Globus pallidus (tissue), 1 donor: ENCODE data around the gene APMAP.

Experiments
- DNase-seq: peaks from one replicate; pipeline ENCODE4 v3.0.0-alpha.2; 2015; ENCODE audit warnings: low spot score

The APMAP gene, protein sequence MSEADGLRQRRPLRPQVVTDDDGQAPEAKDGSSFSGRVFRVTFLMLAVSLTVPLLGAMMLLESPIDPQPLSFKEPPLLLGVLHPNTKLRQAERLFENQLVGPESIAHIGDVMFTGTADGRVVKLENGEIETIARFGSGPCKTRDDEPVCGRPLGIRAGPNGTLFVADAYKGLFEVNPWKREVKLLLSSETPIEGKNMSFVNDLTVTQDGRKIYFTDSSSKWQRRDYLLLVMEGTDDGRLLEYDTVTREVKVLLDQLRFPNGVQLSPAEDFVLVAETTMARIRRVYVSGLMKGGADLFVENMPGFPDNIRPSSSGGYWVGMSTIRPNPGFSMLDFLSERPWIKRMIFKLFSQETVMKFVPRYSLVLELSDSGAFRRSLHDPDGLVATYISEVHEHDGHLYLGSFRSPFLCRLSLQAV

DNA sequence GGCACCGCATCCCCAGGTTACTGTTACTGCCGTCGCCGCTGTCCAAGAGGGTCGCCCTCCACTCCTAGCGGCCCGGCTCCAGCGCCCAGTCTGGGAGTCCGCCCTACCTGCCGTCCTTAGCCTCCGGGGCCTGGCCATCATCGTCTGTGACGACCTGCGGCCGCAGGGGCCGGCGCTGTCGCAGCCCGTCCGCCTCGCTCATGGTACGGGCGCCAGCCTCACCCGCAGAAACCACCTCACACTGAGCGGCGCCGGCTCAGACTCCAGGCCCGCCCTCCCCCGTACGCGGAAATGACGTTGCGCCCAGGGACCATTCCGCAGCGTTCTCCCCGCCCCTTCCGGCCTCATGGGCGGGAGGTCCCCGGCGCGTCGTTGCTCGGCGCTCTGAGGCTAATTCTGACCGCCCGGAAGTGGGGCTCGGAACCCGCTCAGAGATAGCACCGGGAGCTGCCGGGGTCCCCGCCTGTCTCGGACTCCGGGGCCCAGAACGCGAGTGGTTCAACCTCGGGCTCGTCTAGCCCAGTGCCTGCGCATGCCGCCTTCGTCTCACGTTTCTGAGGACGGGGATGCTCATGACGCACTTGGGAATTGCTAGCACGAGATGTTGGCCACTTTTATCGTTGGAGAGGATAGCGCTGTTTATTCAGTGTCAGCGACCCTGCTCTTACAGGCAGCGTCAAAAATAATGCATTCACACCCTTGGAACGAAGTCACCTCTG is at the start of gene APMAP:
TSS of gene APMAP (minus strand) at position 265 of the 719 bp plus-strand sequence. CDS start at position 202, 63 bp downstream.
- DNase-seq: peak; percentile 95

DNA sequence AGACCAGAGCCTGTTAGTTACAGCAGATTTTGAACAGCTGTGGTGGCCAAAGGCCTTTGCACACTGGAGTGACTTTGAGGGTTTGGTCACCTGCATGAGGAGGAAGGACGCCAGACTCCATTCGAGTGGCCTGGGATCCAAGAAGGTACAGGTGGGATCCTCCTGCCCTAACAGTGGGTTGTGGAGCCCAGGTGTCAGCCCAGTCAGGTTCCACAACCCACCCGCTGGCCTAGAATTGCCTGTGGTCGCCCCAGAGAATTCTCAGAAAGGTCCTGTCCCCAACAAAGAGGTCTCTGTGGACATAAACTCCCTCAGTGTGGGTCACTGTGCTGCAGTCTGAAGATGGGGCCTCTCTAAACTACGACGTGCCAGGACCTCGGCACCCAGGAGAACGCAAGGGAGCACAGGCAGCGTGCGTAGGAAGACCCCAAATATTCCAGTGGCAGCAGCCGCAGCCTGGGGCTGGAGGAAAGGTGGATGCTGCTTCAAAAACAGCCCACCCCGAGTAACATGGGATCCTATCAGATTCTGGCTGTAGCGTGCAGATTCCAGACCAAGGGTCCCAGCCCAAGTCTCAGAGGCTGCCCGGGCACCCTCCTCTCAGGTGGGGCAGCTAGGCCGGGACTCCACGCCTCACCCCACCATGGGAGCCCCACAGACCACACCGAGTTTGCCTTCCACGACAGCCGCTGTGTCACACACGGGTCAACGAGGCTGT is 49.4 kb upstream of the APMAP start:
- no peak for DNase-seq

DNA sequence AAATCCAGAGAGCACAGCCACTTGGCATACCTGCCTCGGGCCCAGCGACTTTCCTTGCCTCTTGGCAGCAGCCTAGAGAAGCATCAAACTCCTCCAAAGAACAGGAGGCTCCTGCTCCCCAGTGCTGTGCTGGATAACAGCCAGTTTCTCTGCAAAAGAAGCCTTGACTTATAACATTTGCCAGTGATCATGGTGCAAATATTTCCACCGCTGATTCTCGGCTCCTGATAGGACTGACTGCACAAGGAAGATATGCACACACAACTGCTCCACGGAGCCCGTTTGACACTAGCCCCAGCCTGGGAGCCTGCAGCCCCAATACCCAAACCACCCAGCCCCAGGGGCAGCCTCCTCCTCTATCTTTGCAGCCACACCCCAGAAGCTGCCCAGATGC is 47.9 kb upstream of the APMAP start:
- DNase-seq: no peak

DNA sequence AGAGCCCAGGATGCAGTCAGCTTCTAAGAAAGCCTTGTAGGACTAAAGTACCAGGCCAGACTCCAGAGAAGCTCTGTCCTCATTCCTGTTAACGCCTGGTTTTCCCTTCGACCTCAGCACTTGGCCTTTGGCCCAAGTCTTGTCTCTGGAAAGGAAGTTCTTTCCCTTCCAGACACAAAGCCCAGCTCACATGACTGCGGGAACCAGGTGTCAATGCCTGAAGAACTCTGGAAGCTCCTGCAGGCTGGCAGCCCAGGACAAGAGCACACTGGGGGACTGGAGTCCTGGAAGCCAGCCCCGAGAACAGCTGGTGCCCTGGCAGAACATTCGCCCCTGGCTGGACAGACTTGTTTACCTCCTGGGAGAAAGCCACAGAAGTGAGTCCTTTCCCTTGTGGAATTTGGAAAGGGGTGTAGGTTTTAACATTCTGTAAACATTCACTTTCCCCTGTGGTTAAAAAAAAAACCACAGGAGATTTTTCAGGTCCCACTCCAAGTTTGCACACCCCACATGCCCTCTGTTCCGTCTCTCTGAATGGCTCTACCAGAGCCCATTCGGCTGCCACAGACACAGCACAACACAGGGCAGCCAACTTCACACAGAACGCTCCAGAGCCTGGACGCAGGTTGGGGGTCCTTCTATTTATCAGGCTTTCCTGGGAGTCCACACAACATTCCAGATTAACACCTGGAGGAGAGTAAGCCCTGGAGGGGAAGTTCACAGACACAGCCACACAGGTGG is 47.3 kb upstream of the APMAP start:
- DNase-seq: peak; percentile 88

DNA sequence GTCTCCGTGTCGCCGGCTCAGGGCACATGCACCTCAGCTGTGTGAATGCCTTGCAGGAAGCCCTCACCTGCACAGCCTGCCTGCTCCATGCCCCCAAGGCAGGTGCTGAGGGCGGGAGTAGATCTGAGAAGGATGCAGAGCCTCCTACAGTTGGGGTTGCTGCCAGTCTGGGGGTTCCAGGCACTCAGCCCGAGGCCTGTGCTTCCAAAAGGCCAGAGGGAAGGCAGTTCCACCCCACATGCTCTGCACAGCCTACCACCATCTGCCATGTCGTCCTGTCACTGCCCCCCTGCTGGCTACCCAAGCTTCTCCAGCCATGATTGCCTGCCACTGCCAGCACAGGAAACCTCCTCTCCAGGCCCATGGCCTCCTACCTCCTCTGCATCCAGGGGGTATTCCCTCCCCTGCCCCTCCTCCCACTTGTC is 46.1 kb upstream of the APMAP start:
- no peak for DNase-seq

DNA sequence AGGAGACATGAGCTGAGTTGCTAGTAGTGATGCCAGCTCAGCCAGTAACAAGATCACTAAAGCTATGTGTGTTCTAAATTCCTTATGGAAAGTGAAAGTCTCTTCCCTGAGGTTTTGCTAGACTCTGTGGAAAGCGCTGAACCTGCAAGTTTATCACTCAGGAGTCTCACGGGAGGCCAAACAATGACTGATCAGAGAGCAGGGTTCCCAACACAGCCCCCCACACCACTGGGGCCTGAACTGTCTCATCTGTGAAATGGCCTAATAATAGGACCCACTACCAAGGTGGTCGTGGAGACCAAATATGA is 45.5 kb upstream of the APMAP start:
- no peak for DNase-seq

DNA sequence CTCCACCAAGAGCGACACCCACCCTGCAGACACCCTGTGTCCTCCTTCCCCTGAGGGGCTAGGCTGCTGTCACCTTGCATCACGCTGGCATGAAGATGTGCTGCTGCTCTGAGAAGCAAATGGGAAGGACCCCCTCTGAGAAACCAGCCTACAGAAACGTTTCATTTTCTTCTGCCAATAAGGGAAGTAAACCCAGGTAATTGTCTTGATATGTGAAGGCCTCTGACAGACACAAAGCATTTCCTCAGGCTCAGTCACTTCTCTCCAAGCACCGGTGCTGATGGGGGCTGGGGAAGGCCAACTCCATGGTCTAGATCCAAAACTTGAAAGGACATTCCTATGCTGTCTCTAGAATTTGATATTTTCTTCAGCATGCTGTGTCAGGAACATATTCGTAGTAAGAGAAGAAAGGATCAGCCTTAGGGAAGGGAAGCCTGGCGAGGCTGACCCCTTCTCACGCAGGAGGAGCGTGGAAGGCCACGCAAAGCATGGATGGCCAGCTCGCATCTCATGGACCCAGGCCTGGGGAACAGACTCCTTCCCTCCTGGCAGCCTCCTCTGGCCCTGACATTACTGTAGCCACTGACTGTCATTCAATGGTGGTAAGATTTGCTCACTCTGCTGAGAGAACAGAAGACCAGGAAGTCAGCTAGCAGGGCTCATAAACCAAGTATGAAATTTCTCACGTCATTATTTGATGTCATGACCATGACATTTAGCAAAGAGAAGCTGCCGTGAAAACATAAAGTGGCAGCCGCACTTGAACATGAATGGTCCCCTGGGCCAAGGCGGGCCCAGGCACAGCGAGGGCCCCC is 44.9 kb upstream of the APMAP start:
- DNase-seq: no peak

DNA sequence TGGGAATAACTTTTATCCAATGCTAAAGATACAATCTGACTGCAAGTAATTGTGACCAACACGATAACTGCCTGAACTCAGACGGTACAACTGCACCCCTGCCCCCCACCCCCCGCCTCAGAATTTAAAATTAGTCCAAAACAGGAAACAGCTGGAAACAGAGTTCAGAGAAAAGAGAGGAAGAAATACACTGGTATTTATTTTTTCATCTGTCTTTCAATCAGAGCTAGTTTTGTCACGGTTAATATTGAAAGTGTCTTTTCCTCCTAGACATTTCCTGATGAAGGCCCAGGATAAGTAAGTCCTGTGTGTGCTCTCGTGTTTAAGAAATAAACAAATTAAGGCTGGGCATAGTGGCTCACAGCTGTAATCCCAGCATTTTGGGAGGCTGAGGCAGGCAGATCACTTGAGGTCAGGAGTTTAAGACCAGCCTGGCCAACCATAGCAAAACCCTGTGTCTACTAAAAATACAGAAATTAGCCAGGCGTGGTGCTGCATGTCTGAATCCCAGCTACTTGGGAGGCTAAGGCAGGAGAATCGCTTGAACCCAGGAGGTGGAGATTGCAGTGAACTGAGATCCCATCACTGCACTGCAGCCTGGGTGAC is 43.9 kb upstream of the APMAP start:
- no peak for DNase-seq

DNA sequence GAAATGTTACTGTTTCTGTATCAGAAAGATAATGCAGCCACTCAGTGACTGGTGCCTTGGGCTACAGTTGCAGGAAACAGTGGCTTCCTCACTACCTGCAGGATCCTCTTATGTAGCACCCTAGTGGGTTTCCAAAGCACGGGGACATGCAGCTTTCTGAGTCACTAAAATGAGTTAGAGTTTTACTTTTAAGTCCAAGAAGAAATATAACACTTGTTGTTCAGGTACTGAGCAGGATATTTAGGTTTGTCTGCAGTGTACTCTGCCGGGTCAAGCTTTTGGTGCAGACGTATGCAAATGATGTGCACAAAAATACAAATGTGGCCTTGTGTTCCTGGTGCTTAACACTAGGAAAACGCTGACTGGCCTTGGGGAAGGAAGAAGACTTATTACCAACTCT is 43.4 kb upstream of the APMAP start:
- peak; percentile 59 for DNase-seq

DNA sequence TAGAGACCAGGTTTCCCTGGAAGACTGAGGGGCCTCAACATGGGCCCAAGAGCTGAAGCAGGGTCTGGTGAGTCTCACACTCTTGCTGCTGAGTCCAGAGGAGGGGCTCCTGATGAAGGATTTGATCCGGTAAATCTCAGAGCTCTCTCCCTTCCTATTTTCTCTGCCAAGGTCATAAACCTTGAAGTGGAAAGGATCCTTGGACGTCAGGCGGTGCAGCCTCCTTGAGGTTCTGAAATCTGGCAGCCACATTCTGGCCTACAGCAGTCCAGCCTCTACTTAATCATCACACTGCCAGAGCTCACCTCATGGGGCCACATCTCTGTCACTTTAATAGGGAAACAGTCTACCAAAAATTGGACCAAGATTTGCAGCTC is 41.4 kb upstream of the APMAP start:
- DNase-seq: no peak

DNA sequence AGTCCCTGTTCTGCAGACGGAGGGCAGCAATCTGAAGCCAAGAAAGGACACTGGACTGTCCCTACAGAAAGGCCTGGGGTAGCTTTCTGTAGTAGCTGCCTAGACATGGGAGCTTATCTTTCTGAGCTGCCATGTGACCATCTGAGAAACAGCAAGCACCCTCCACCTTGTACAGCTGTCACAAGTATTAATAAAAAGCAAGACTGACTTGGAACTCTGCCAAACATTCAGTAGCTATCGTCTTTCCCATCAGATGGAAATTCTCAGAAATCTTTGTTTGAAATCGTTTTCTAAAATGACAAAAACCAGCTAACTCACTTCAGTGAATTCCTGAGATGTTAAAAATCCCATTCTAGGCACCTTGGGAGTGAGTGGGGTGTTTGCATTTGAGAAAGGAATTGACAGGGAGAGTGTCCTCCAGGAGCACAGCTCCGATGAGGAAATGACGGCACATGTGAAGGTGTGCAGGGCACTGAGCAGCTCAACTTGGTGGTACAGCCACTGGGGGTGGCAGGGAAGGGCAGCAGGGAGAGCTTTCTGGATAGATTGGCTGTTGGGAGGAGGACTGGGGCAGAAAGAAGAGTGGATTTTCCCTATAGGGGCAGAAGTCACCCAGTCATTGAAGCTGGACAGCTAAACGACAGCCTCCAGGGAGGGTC is 40.8 kb upstream of the APMAP start:
- no peak for DNase-seq

DNA sequence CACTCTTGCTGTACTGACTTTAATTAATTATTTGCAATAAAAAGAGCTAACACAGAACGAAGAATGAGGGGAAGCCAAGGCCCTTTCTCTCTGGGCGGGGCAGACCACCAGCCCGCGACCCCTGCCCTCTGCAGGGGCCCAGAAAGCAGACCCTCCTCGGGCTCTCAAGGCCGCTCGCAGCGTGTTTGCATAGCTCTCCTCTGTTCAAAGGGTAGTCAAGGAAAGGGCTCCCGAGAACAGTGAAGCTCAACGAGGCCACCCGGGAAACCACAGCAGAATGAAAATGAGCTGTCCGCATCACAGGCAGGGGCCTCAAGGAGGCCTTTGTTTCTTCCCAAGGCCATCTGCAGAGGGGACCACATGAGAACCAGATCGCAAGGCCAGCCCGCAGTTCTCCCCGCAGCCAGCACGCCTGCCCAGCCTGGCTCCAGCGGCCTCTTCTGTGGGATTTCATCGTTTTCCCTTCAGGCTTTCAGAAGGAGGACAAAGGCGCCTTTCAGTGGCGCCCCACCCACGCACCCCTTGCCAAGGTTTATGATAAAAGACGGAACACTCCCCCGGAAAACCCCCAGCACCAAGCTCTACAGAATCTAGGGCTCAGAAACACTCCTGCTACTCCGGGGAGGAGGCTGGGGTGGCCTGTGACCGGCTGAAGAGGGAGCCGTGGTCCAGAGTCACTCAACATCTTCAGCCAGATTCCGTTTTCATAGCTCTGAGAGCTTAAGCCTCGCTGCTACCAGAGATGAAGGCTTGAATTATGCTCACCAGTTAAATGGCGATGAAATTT is 40.1 kb upstream of the APMAP start:
- DNase-seq: peak; percentile 99

DNA sequence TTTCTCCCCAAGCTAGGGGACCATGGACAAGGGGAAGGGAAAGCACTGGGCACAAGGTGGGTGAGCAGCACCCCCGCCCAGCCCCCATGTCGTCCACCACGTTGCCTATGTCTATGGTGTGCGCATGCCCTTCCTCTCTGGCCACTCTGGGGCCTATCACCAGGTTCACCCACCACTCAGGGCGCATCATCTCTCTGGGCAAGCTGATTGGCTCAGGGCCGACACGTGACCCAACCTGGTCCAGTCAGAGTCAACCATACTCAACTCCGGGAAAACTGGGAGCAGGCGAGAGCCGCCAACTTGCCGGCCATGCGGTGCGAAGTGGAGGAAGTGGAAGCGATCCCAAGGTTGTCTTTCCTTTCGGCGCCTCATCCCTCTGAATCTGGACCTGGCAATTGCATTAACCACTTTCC is 39.5 kb upstream of the APMAP start:
- peak; percentile 77 for DNase-seq

DNA sequence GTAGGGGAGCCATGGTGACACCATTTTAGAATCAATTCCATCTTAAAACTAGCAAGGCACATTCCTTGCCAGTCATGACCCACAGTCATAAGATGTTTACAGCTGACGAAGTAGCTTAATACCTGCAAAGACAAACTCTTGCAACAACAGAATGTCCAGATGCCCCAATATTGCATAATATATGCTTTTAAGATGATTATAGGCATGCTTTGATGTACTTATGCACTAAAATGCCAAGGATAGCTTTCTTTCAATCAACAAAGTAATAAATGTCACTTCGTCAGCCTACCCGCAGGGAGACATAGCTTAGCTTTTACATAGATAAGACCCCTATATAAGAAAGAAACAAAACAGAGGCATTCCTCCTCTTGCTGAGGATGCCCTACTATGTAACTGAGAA is 38.7 kb upstream of the APMAP start:
- DNase-seq: no peak

DNA sequence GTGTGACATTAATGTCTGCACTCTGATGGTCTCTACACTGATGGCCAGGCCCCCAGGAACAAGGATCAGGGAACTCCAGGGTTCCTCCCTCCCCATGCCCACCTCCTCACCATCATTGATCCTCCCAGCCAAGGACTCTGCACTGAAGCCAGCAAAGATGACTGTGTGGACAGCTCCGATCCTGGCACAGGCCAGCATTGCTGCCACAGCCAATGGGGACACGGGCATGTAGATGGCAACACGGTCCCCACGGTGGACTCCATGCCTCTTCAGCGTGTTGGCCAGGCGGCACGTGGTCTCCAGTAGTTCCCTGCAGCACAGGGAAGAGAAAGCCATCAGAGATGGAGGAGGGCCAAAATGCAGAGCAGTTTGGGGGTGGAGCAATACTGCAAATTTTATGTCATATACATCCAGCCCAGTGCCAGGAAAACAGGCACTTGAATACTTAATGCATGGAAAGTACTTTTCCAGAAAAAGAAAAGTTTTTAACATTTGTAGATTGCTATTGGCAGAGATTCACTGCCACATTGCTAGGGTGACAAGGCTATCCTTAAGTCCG is 38.2 kb upstream of the APMAP start:
- DNase-seq: no peak

DNA sequence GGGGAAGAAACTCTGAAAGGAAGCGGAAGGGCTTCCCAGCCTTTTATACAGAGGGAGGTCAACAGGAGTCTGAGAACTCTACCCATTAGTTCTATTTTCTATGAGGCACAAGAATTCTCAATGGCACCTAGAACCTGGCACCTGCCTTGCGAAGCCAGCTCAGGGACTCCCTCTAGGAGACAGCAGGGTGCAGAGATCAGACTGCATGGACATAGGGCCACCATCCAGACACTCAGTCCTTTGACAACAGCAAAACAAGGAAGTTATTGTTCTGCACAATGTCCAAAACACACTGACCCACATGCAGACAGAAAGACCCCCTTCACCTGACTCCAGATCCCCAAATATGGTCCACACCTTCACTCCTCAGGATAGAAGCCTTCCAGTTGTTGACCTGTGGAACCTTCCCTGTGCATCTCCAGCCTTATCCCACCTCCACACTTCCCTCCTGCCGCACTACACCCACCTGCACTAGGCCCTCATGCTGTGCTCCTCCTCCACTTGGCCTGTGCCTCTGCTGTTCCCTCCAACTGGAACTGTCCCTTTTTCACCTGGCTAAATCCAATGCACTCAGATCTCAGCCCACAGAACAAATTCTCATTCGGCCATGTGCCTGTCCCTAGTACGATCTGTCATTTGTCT is 37.6 kb upstream of the APMAP start:
- peak; percentile 82 for DNase-seq

DNA sequence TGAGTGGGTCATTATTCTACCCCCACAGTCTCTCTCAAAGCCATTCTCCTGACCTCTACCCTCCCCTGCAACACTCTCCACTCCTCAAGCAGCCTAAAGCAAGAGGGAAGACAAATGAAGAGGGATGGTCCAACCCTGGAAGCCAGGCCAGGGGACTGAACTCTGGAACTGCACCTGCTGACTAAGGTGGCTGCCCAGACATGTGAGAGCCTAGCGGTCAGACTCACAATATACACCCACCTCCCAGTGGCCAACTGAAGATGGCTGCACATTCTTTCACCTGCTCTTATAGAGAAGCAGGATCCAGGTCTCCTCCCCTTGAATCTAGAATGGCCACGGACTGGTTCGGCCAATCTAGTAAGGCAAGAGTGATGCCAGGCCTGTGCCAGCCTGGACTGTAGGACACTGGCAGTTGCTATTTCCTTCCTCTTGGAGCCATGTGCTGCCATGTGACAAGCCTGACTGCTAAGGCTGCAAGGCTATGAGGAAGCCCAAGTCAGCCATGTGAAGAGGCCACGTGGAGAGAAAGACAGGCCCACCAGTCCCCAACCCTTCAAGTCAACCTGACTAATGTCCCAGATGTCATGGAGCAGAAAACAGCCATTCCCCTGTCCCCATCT is 33.5 kb upstream of the APMAP start:
- no peak for DNase-seq
